ENCODE results near the gene TMX2. TPM values are rescaled to one million over a fixed set of nuclear protein-coding genes. Genes with fewer than 3 reads are reported as not detected.
"Not testable (repeated sequence)": the region's sequence is repeated elsewhere in the genome, so short reads cannot be mapped to it uniquely, and the experiment has no call there.

TMX2 gene
- total and polyA plus RNA-seq, 2 experiments from 2014 or later: 104 to 129 TPM

- peaks cover 4% of the 10 kb centered on the region for H3K36me3 ChIP-seq (replicated peaks; ENCODE audit: insufficient read depth, low read depth)
- no peaks in the 10 kb centered on the region for H3K27me3 ChIP-seq
- TF ChIP-seq EZH2 (IDR thresholded peaks at IDR 0.05; ENCODE audit: borderline replicate concordance) (no peak), CTCF (IDR thresholded peaks at IDR 0.05; ENCODE audit: poor library complexity) (no peak), EZH2phosphoT487 (IDR thresholded peaks at IDR 0.05; ENCODE audit: low read depth, severe bottlenecking, unreplicated experiment) (no peak)
- H3K27ac ChIP-seq: no peak overlapping the region
- peaks cover 15% of the 10 kb centered on the region for H4K20me1 ChIP-seq (ENCODE audit: insufficient read depth, poor library complexity, severe bottlenecking)
- H3K4me3 ChIP-seq: no peak overlapping the region
- H3K4me1 ChIP-seq (ENCODE audit: insufficient read depth): no peaks in the 10 kb centered on the region
- DNase-seq (ENCODE audit: low spot score): no peak
- no peaks in the 10 kb centered on the region for H3K9me2 ChIP-seq (replicated peaks; ENCODE audit: insufficient read depth)
- H3K9me3 ChIP-seq (ENCODE audit: low read depth): no peaks in the 10 kb centered on the region
- H3K79me2 ChIP-seq: peaks cover 80% of the 10 kb centered on the region
- WGBS (ENCODE audit: low lambda C conversion rate, missing lambda C conversion rate): 81% methylated on average over 2 of the region's 2 CpGs
- no peak overlapping the region for H3K4me2 ChIP-seq
- H2AFZ ChIP-seq: no peak overlapping the region
Measured at GRCh38 chr11:57680552-57680874, 31.9 kb upstream of the TMX2 start.

GRCh38 chr11:57681168-57681567, 31.2 kb upstream of the TMX2 start:
- H3K4me2 ChIP-seq: no peak overlapping the region
- 74% methylated on average over 1 of the region's 1 CpG for WGBS (ENCODE audit: low lambda C conversion rate, missing lambda C conversion rate)
- no peak overlapping the region for H2AFZ ChIP-seq
- no peak overlapping the region for H3K27ac ChIP-seq
- peaks cover 77% of the 10 kb centered on the region for H3K79me2 ChIP-seq
- DNase-seq (ENCODE audit: low spot score): no peak
- H3K36me3 ChIP-seq (replicated peaks; ENCODE audit: insufficient read depth, low read depth): peaks cover 4% of the 10 kb centered on the region
- H4K20me1 ChIP-seq (ENCODE audit: insufficient read depth, poor library complexity, severe bottlenecking): peaks cover 10% of the 10 kb centered on the region
- H3K9me2 ChIP-seq (replicated peaks; ENCODE audit: insufficient read depth): no peaks in the 10 kb centered on the region
- H3K9me3 ChIP-seq (ENCODE audit: low read depth): no peaks in the 10 kb centered on the region
- H3K27me3 ChIP-seq: no peaks in the 10 kb centered on the region
- TF ChIP-seq CTCF (IDR thresholded peaks at IDR 0.05; ENCODE audit: poor library complexity) (no peak), EZH2 (IDR thresholded peaks at IDR 0.05; ENCODE audit: borderline replicate concordance) (no peak), EZH2phosphoT487 (IDR thresholded peaks at IDR 0.05; ENCODE audit: low read depth, severe bottlenecking, unreplicated experiment) (no peak)
- H3K4me3 ChIP-seq: no peak overlapping the region
- no peaks in the 10 kb centered on the region for H3K4me1 ChIP-seq (ENCODE audit: insufficient read depth)

- not testable (repeated sequence) for DNase-seq (ENCODE audit: low spot score); H3K4me3 ChIP-seq; H3K9me2 ChIP-seq (replicated peaks; ENCODE audit: insufficient read depth); H4K20me1 ChIP-seq (ENCODE audit: insufficient read depth, poor library complexity, severe bottlenecking); H3K4me1 ChIP-seq (ENCODE audit: insufficient read depth); H3K36me3 ChIP-seq (replicated peaks; ENCODE audit: insufficient read depth, low read depth); H3K27ac ChIP-seq; H3K9me3 ChIP-seq (ENCODE audit: low read depth); H3K4me2 ChIP-seq; H2AFZ ChIP-seq; H3K27me3 ChIP-seq
- WGBS (ENCODE audit: low lambda C conversion rate, missing lambda C conversion rate): 97% methylated on average over 5 of the region's 5 CpGs
- H3K79me2 ChIP-seq: peaks cover 27% of the 10 kb centered on the region
Measured at GRCh38 chr11:57690474-57690873, 21.9 kb upstream of the TMX2 start.

GRCh38 chr11:57698843-57699365, 13.5 kb upstream of the TMX2 start:
- no peaks in the 10 kb centered on the region for H3K79me2 ChIP-seq
- WGBS (ENCODE audit: low lambda C conversion rate, missing lambda C conversion rate): 94% methylated on average over 18 of the region's 18 CpGs
- no peaks in the 10 kb centered on the region for H3K9me2 ChIP-seq (replicated peaks; ENCODE audit: insufficient read depth)
- no peak overlapping the region for H3K4me3 ChIP-seq
- H2AFZ ChIP-seq: no peak overlapping the region
- H3K36me3 ChIP-seq (replicated peaks; ENCODE audit: insufficient read depth, low read depth): peaks cover 7% of the 10 kb centered on the region
- no peak overlapping the region for H3K27ac ChIP-seq
- DNase-seq (ENCODE audit: low spot score): no peak
- TF ChIP-seq EZH2 (IDR thresholded peaks at IDR 0.05; ENCODE audit: borderline replicate concordance): no peak
- TF ChIP-seq CTCF (IDR thresholded peaks at IDR 0.05; ENCODE audit: poor library complexity): no peak
- no peak for TF ChIP-seq EZH2phosphoT487 (IDR thresholded peaks at IDR 0.05; ENCODE audit: low read depth, severe bottlenecking, unreplicated experiment)
- no peaks in the 10 kb centered on the region for H3K4me1 ChIP-seq (ENCODE audit: insufficient read depth)
- no peaks in the 10 kb centered on the region for H4K20me1 ChIP-seq (ENCODE audit: insufficient read depth, poor library complexity, severe bottlenecking)
- no peaks in the 10 kb centered on the region for H3K9me3 ChIP-seq (ENCODE audit: low read depth)
- H3K4me2 ChIP-seq: no peak overlapping the region
- no peaks in the 10 kb centered on the region for H3K27me3 ChIP-seq

Data from hepatocyte (in vitro differentiated cells).